ENCODE measurements around the gene ELF5.

GRCh38 chr11:34525888-34526657, 12.5 kb upstream of the ELF5 start:
- TF ChIP-seq, protein P1, sequence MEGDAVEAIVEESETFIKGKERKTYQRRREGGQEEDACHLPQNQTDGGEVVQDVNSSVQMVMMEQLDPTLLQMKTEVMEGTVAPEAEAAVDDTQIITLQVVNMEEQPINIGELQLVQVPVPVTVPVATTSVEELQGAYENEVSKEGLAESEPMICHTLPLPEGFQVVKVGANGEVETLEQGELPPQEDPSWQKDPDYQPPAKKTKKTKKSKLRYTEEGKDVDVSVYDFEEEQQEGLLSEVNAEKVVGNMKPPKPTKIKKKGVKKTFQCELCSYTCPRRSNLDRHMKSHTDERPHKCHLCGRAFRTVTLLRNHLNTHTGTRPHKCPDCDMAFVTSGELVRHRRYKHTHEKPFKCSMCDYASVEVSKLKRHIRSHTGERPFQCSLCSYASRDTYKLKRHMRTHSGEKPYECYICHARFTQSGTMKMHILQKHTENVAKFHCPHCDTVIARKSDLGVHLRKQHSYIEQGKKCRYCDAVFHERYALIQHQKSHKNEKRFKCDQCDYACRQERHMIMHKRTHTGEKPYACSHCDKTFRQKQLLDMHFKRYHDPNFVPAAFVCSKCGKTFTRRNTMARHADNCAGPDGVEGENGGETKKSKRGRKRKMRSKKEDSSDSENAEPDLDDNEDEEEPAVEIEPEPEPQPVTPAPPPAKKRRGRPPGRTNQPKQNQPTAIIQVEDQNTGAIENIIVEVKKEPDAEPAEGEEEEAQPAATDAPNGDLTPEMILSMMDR (IDR thresholded peaks at IDR 0.05; ENCODE audit: low read depth, low read length, missing input control): no peak
- no peak for TF ChIP-seq REST (IDR thresholded peaks at IDR 0.05)
- no peak for TF ChIP-seq NR2F2 (IDR thresholded peaks at IDR 0.05)
- no peak for TF ChIP-seq GABPA (IDR thresholded peaks at IDR 0.05 in 1 of 2, conservative IDR thresholded peaks at IDR 0.05 in 1 of 2)
- TF ChIP-seq TAF1 (conservative IDR thresholded peaks at IDR 0.05): no peak
- no peak for TF ChIP-seq RXRA (IDR thresholded peaks at IDR 0.05)
- TF ChIP-seq YY1 (IDR thresholded peaks at IDR 0.05): no peak
- no peak for TF ChIP-seq HNF4G (IDR thresholded peaks at IDR 0.05)
- no peak for TF ChIP-seq RAD21 (IDR thresholded peaks at IDR 0.05)
- no peak for TF ChIP-seq HNF4A (conservative IDR thresholded peaks at IDR 0.05)
- TF ChIP-seq ZBTB33 (IDR thresholded peaks at IDR 0.05): no peak
- TF ChIP-seq ATF3 (IDR thresholded peaks at IDR 0.05): no peak
- TF ChIP-seq EGR1 (IDR thresholded peaks at IDR 0.05; ENCODE audit: low read depth in 2 of 2): no peak
